Effector memory CD4-positive, alpha-beta T cell (primary cell): ENCODE measurements around the gene FRYL.
"Not testable (repeated sequence)": the region's sequence is repeated elsewhere in the genome, so short reads cannot be mapped to it uniquely, and the experiment has no call there.

Source experiments
- DNase-seq, 3 donors: peaks; one replicate each; pipeline ENCODE4 v3.0.0-alpha.2; 2020
- H3K27ac ChIP-seq: 2 replicates; pipeline ENCODE4 v1.7.0; 2013; ENCODE audit warnings: mild to moderate bottlenecking, low read length, moderate library complexity; ENCODE audit not compliant: insufficient read depth, poor library complexity, severe bottlenecking
- H3K27me3 ChIP-seq: replicated peaks from 2 replicates; pipeline ENCODE4 v1.7.0; 2013; ENCODE audit warnings: mild to moderate bottlenecking, low read length; ENCODE audit not compliant: insufficient read depth, control insufficient read depth, poor library complexity, severe bottlenecking
- H3K36me3 ChIP-seq: 2 replicates; pipeline ENCODE4 v1.7.0; 2013; ENCODE audit warnings: mild to moderate bottlenecking, low read length, moderate library complexity; ENCODE audit not compliant: control insufficient read depth, insufficient read depth
- H3K4me1 ChIP-seq: 2 replicates; pipeline ENCODE4 v1.7.0; 2013; ENCODE audit warnings: low read length, mild to moderate bottlenecking; ENCODE audit not compliant: control insufficient read depth, insufficient read depth, poor library complexity, severe bottlenecking
- H3K4me3 ChIP-seq: 2 replicates; pipeline ENCODE4 v1.7.0; 2013; ENCODE audit warnings: low read length, low read depth, mild to moderate bottlenecking; ENCODE audit not compliant: insufficient read depth, poor library complexity, severe bottlenecking
- H3K9me3 ChIP-seq: 2 replicates; pipeline ENCODE4 v1.7.0; 2013; ENCODE audit warnings: mild to moderate bottlenecking, low read length, moderate library complexity; ENCODE audit not compliant: control insufficient read depth

FRYL gene

DNA sequence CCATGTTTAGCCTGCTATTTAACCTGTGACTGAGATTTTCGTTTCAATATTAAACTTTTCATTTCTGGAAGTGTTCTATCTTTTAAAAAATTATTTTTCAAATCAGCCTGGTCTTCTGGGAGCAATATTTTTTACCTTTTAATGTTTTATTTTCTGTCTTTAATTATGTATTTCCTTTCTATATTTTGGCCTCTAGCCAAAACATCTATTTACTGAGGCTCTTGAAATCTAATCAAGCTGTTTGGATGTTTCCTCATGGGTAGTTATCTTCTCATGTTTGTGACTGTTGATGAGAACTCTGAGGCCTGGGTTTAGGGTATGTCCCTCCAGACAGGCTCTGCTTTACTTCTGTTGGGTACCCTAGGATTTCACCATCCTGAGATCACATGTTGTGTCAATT, 307.3 kb downstream of the FRYL start:
- no peak for DNase-seq
- Histone ChIP-seq H3K27me3 (no peaks in the 10 kb centered on the region), H3K36me3 (no peaks in the 10 kb centered on the region), H3K27ac (no peak overlapping the region), H3K4me1 (no peaks in the 10 kb centered on the region), H3K9me3 (no peaks in the 10 kb centered on the region), H3K4me3 (no peak overlapping the region)

DNA sequence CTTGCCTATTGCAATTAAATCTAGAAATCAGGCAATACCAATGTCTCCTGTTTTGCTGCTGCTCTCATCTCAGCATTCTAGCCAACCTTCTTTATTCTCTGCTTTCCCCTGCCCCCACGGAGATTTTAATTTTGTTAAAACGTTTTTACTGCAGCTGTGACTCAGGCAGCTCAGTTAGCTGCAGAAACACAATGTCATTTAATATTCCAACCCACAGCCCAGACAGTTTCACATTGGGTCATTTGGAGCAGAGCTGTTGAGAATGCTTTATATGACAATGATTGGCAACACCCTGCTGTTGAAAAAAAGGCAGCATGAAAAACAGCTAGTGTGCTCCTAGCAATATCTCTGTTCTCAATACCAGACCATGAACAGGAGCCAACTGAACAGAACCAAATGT, 309.5 kb downstream of the FRYL start:
- H3K4me1 ChIP-seq = no peaks in the 10 kb centered on the region
- no peak overlapping the region for H3K27ac ChIP-seq
- no peak for DNase-seq

DNA sequence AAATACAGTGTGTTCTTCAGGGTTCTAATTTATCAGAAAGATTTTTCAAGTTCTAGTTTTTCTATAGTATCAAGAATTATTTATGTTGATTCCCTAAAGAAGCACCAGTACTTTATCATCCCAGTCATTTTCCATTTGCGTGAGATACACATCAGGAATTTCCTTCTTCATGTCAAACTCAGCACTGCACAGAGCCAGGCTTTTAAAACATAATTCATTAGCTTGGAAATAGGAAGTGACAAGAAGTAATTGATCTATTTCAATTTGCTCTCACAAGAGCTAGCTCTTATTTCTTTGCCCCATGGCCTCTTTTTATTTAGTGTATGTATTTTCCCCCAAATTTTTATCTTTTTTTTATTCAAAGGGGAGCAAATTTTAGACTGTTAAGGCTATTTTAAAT, 309.9 kb downstream of the FRYL start:
- H3K9me3 ChIP-seq = no peaks in the 10 kb centered on the region
- H3K36me3 ChIP-seq = no peaks in the 10 kb centered on the region
- no peak for DNase-seq
- H3K27ac ChIP-seq = no peak overlapping the region
- no peaks in the 10 kb centered on the region for H3K4me1 ChIP-seq
- no peak overlapping the region for H3K4me3 ChIP-seq
- no peaks in the 10 kb centered on the region for H3K27me3 ChIP-seq

More for the DNA sequence above, 309.5 kb downstream of the FRYL start:
- H3K27me3 ChIP-seq = no peaks in the 10 kb centered on the region
- H3K36me3 ChIP-seq = no peaks in the 10 kb centered on the region
- H3K9me3 ChIP-seq = no peaks in the 10 kb centered on the region
- H3K4me3 ChIP-seq = no peak overlapping the region

DNA sequence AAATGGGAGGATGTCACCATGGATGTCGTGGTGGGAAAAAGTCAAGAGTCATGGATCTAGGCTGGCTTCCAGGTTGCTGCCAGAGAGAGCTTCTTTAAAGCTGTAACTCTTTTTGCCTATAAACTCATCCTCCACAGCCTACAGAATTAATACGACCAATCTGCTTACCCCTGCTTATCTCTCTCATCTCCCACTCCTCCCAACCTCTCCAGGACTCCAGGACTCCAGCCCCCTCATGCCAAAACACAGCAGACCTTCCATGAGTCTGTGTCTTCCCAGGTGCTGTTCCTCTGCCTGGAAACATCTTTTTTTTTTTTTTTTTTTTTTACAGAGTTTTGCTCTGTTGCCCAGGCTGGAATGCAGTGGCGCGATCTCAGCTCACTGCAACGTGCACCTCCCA, 312.2 kb downstream of the FRYL start:
- Histone ChIP-seq H3K27ac (no peak overlapping the region), H3K9me3 (no peaks in the 10 kb centered on the region), H3K27me3 (no peaks in the 10 kb centered on the region), H3K4me1 (no peaks in the 10 kb centered on the region), H3K4me3 (no peak overlapping the region), H3K36me3 (no peaks in the 10 kb centered on the region)
- no peak for DNase-seq

DNA sequence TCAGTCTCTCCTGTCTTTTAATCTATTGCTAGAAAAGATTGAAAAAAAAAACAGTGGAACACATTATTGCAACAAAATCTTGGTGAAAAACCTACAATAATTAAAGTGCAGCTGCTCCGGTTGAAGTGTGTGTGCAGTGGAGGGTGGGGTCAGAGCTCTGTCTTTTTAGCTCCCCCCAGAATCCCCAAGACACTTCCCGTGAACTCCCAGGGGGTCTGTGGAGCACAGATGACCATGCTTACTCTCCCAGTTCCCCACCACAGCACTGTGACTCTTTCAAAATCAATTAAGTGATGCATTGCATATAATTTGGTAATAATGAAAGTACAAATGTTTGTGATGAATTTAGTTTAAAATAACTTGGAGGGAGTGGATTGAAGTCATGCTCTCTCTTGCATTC, 312.6 kb downstream of the FRYL start:
- Histone ChIP-seq H3K9me3 (no peaks in the 10 kb centered on the region), H3K36me3 (no peaks in the 10 kb centered on the region), H3K27me3 (no peaks in the 10 kb centered on the region), H3K4me3 (no peak overlapping the region), H3K27ac (no peak overlapping the region), H3K4me1 (no peaks in the 10 kb centered on the region)
- DNase-seq = no peak

DNA sequence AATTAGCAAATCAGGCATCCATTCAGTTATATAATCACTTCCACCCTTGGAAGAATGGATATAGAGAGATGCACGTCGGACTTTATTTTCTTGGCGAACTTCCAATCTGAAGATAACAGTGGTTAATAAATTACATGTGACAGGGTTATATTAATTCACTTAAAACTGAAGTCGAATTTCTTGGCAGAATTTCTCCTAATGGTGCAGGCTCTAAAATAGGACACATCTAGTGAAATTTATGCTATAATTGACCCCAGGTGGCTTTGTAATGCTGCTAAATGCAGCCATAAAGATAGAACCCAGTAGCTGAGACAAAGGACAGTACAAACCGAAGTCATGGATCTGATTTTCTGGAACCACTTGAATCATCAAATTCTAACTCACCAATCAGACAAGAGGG, 317.7 kb downstream of the FRYL start:
- H3K27ac ChIP-seq = no peak overlapping the region
- no peak overlapping the region for H3K4me3 ChIP-seq
- H3K27me3 ChIP-seq = no peaks in the 10 kb centered on the region
- no peaks in the 10 kb centered on the region for H3K9me3 ChIP-seq
- H3K36me3 ChIP-seq = no peaks in the 10 kb centered on the region
- no peak for DNase-seq
- no peaks in the 10 kb centered on the region for H3K4me1 ChIP-seq

DNA sequence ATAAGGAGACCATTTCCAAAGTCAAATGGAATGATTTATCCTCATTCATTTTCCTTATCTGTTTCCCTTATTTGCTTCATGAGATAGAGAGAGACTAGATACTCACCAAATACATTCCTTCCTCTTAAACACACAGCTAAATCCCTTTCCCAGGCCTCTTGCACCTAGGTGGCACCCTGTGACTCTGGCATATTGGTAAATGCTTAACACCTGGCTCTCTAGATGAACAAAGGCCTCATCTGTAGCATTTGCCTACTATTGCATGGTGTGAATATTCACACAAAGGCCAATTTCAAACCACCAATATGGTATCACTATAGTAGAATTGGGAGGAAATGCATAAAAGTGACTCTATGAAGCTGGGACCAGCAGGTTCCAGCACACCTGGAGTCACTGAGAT, 319.1 kb downstream of the FRYL start:
- H3K36me3 ChIP-seq = no peaks in the 10 kb centered on the region
- no peaks in the 10 kb centered on the region for H3K4me1 ChIP-seq
- H3K27ac ChIP-seq = no peak overlapping the region
- DNase-seq = no peak
- no peaks in the 10 kb centered on the region for H3K9me3 ChIP-seq
- H3K4me3 ChIP-seq = no peak overlapping the region
- H3K27me3 ChIP-seq = no peaks in the 10 kb centered on the region

DNA sequence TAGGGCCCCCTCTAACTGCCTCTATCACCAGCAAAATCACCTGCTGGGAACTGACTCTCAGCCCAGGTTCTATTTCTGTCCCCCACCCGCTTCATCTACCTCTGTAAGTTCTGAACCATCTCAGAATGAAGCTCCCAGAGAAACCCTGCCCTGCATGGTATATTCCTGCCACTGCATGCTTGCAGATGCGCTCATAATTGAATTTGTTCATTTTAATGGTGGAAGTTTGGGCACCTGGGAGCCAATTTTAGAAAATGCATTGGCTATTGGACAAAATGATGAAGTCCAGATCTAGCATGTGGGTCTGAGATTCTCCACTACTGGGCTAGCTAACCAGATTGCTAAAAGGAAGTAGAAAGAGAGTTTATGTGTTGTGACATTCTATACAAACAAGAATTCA, 325.5 kb downstream of the FRYL start:
- no peak overlapping the region for H3K4me3 ChIP-seq
- no peak for DNase-seq

DNA sequence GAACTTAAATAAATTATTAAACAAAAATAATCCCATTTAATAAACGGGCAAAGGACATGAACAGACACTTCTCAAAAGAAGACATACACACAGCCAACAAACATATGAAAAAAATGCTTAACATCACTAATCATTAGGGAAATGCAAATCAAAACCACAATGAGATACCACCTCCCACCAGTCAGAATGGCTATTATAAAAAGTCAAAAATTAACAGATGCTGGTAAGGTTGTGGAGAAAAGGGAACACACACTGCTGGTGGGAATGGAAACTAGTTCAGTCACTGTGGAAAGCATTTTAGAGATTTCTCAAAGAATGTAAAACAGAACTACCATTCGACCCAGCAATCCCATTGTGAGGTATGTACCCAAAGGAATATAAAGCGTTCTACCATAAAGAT, 328.4 kb downstream of the FRYL start:
- not testable (repeated sequence) for H3K27ac ChIP-seq, H3K36me3 ChIP-seq, H3K4me1 ChIP-seq, DNase-seq, H3K27me3 ChIP-seq, H3K9me3 ChIP-seq, H3K4me3 ChIP-seq

More for the DNA sequence above, 325.5 kb downstream of the FRYL start:
- Histone ChIP-seq H3K27ac (no peak overlapping the region), H3K9me3 (no peaks in the 10 kb centered on the region), H3K36me3 (no peaks in the 10 kb centered on the region), H3K4me1 (no peaks in the 10 kb centered on the region), H3K27me3 (no peaks in the 10 kb centered on the region)

DNA sequence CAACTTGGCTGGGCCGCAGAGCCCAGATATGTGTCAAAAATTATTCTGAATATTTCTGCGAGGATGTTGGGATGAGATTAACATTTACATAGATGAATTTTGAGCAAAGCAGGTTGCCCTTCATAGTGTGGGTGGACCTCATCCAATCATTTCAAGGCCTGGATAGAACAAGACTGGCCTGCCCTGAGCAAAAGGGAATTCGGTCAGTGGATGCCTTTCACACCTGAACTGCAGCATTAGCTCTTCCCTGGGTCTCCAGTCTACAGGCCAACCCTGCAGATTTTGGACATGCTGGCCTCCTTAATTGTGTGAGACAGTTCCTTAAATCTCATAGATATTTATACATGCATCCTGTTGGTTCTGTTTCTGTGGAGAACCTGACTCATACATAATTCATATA, 329.3 kb downstream of the FRYL start:
- DNase-seq = no peak
- Histone ChIP-seq H3K4me3 (no peak overlapping the region), H3K36me3 (no peaks in the 10 kb centered on the region), H3K4me1 (no peaks in the 10 kb centered on the region), H3K27me3 (no peaks in the 10 kb centered on the region), H3K27ac (no peak overlapping the region), H3K9me3 (no peaks in the 10 kb centered on the region)

DNA sequence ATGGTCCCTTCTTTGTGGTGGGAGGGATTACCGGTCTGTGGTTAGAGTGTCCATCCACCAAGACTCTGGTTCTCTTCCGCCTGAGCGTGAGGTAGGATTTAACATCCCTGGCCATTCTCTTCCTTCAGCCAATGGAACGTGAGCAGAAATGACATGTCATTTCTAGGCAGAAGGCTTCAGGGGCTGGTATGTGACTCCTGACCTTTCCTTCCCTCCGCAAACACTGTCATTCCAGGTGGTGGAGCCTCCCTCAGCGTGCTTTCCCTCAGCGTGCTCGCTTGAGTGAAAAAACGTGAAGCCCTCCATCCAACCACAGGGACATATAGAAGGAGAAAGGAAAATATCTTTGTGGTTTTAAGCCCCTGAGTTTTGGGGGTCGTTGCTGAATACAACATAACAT, 330.9 kb downstream of the FRYL start:
- Histone ChIP-seq H3K27ac (no peak overlapping the region), H3K4me3 (no peak overlapping the region), H3K9me3 (no peaks in the 10 kb centered on the region), H3K36me3 (no peaks in the 10 kb centered on the region), H3K27me3 (no peaks in the 10 kb centered on the region), H3K4me1 (no peaks in the 10 kb centered on the region)
- no peak for DNase-seq
